Measurements from ENCODE around the gene ZNF674. TPM values are rescaled to one million over a fixed set of nuclear protein-coding genes. Genes with fewer than 3 reads are reported as not detected.
A peak's percentile ranks its signal among the peaks of the same experiment; 100 is the strongest.
"Not testable (repeated sequence)": the region's sequence is repeated elsewhere in the genome, so short reads cannot be mapped to it uniquely, and the experiment has no call there.

ZNF674 gene
- total and polyA plus RNA-seq, 10 donors = 0.77 to 10.7 (median 5.8) TPM

DNA sequence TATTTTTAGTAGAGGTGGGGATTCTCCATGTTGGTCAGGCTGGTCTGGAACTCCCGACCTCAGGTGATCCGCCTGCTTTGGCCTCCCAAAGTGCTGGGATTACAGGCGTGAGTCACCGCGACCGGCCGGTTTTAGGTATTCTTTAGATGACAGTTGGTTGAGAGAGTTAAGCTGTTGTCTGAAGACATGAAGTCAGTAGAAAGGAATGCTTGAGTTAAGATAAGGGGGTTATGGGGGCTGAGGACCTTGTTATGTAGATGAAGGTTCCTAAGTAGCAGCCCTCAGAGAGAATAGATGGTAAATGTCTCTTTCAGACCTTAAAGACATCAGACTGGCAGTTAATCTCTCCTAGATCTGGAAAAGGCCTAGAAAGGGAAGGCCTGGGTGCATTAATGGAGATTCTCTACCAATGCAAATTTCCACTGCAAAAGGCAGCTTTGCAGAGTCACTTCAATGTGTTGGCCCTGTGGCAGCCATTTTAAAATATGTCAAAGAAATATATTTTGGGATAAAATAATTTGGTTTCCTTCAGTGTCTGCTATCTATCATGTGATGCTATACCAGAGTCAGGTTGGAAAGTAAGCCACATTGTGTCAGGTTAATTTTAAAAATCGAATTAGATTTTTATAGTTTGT, 6.4 kb upstream of the ZNF674 start:
- intact Hi-C loops (cut with DNase I; ENCODE audit: low total_unique reads) = no loop called here
- 71 to 94% (median 87%) methylated on average over 8 of the region's 8 CpGs for WGBS, 5 donors
- no peaks in the 10 kb centered on the region for H3K9me3 ChIP-seq
- no peak for DNase-seq
- peaks cover 0 to 16% (median 8%) of the 10 kb centered on the region in 6 donors for H3K4me1 ChIP-seq
- H3K27ac ChIP-seq = no peak overlapping the region
- no peaks in the 10 kb centered on the region for H3K27me3 ChIP-seq (replicated peaks in 1 of 7)
- H3K36me3 ChIP-seq = peaks cover 0 to 8% (median 0%) of the 10 kb centered on the region in 6 donors
- H3K4me3 ChIP-seq = no peak overlapping the region
- TF ChIP-seq POLR2AphosphoS5 (IDR thresholded peaks at IDR 0.05) (no peak), POLR2A (IDR thresholded peaks at IDR 0.05) (no peak)
- TF ChIP-seq, protein P1, sequence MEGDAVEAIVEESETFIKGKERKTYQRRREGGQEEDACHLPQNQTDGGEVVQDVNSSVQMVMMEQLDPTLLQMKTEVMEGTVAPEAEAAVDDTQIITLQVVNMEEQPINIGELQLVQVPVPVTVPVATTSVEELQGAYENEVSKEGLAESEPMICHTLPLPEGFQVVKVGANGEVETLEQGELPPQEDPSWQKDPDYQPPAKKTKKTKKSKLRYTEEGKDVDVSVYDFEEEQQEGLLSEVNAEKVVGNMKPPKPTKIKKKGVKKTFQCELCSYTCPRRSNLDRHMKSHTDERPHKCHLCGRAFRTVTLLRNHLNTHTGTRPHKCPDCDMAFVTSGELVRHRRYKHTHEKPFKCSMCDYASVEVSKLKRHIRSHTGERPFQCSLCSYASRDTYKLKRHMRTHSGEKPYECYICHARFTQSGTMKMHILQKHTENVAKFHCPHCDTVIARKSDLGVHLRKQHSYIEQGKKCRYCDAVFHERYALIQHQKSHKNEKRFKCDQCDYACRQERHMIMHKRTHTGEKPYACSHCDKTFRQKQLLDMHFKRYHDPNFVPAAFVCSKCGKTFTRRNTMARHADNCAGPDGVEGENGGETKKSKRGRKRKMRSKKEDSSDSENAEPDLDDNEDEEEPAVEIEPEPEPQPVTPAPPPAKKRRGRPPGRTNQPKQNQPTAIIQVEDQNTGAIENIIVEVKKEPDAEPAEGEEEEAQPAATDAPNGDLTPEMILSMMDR (IDR thresholded peaks at IDR 0.05 in 8 of 11, conservative IDR thresholded peaks at IDR 0.05 in 3 of 11) = no peak

DNA sequence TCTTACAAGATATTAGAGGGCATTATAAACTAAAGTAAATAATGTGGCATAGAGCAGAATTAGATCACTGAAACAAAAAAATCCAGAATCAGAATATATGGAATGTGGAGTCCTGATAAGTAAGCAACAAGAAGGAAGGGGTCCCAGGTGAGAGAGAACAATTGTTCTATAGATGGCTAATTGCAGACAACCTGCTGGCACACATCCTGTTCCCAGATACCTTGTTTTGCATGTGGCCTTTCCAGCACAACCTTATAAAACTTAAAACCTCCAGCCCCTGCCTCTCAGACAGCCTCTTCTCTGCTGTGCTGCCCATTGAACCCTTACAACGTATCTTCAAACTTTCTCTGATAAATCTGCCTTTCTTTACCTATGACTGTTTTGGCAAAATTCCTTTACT, 4.7 kb upstream of the ZNF674 start:
- H3K36me3 ChIP-seq = peaks cover 0 to 8% (median 0%) of the 10 kb centered on the region in 6 donors
- DNase-seq = no peak
- intact Hi-C loops (cut with DNase I; ENCODE audit: low total_unique reads) = no loop called here
- H3K9me3 ChIP-seq = no peaks in the 10 kb centered on the region
- no peaks in the 10 kb centered on the region for H3K27me3 ChIP-seq (replicated peaks in 1 of 7)
- TF ChIP-seq POLR2A (IDR thresholded peaks at IDR 0.05) (no peak), POLR2AphosphoS5 (IDR thresholded peaks at IDR 0.05) (no peak)
- TF ChIP-seq, protein P1 (IDR thresholded peaks at IDR 0.05 in 8 of 11, conservative IDR thresholded peaks at IDR 0.05 in 3 of 11) = no peak
- no peak overlapping the region for H3K4me3 ChIP-seq
- 79 to 100% (median 100%) methylated on average over 1 of the region's 1 CpG for WGBS, 5 donors
- no peak overlapping the region for H3K27ac ChIP-seq
- peaks cover 0 to 24% (median 14%) of the 10 kb centered on the region in 6 donors for H3K4me1 ChIP-seq

DNA sequence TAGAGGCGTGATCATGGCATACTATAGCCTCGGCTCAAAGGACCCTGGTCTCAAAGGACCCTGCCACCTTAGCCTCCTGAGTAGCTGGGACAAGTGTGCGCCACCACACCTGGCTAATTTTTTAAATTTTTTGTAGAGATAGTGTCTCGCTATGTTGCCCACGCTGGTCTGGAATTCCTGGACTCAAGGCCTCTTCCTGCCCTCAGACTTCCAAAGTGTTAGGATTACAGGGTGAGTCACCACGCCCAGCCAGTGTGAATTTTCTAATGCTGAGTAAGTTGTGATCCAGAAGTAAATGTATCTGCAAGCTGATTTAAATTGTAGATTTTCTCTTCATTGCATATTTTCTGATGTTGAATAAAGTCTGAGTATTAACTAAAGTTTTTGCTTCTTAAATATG, 2.6 kb upstream of the ZNF674 start:
- TF ChIP-seq, protein P1 (IDR thresholded peaks at IDR 0.05 in 8 of 11, conservative IDR thresholded peaks at IDR 0.05 in 3 of 11) = no peak
- TF ChIP-seq POLR2AphosphoS5 (IDR thresholded peaks at IDR 0.05) (no peak), POLR2A (IDR thresholded peaks at IDR 0.05) (no peak)
- intact Hi-C loops (cut with DNase I; ENCODE audit: low total_unique reads) = no loop called here

DNA sequence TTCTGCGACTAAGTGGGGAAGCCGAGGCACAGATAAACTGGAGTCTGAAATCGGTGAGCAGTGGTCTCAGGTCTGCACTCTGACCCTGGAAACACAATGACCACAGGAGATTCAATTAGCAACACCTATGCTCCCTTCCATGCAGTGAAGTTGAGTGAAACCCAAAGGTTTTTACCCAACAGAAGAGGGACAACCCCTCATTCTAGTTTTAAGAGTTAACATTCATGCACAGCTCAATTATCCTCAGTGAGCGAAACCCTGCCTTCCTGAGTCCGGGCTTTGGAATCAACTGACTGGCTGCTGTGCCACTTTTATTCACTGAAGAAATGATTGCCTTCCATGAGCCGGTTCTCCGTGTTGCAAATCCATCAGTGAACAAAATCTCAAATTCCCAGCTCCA, 694 bp downstream of the ZNF674 start:
- WGBS, 5 donors = 13 to 62% (median 51%) methylated on average over 4 to 7 of the region's 7 CpGs
- Histone ChIP-seq H3K27ac (peak overlapping the region in 7 of 8 donors; percentile 76 to 90 (median 87)), H3K4me3 (peak overlapping the region; percentile 48 to 73 (median 57)), H3K4me1 (peaks cover 0 to 42% (median 23%) of the 10 kb centered on the region in 6 donors), H3K36me3 (peaks cover 0 to 13% (median 0%) of the 10 kb centered on the region in 6 donors)
- H3K27me3 ChIP-seq (replicated peaks in 1 of 7); intact Hi-C loops (cut with DNase I; ENCODE audit: low total_unique reads); H3K9me3 ChIP-seq; DNase-seq: not testable (repeated sequence)

More for the DNA sequence above, 2.6 kb upstream of the ZNF674 start:
- no peak overlapping the region for H3K4me3 ChIP-seq
- no peak for DNase-seq
- 67 to 93% (median 84%) methylated on average over 6 of the region's 6 CpGs for WGBS, 5 donors
- no peaks in the 10 kb centered on the region for H3K9me3 ChIP-seq
- H3K27ac ChIP-seq = no peak overlapping the region
- H3K4me1 ChIP-seq = peaks cover 0 to 42% (median 23%) of the 10 kb centered on the region in 6 donors
- H3K27me3 ChIP-seq (replicated peaks in 1 of 7) = no peaks in the 10 kb centered on the region
- H3K36me3 ChIP-seq = peaks cover 0 to 8% (median 0%) of the 10 kb centered on the region in 6 donors

All from spleen (tissue), 11 donors.